Inflammatory macrophage treated with lipopolysaccharide for 4 hours (primary cell): ENCODE results near the gene BTNL2.
A peak's percentile ranks its signal among the peaks of the same experiment; 100 is the strongest.

ENCODE experiments used
- DNase-seq: peaks from one replicate; pipeline ENCODE4 v3.0.0-alpha.2; 2020

BTNL2 gene

DNA sequence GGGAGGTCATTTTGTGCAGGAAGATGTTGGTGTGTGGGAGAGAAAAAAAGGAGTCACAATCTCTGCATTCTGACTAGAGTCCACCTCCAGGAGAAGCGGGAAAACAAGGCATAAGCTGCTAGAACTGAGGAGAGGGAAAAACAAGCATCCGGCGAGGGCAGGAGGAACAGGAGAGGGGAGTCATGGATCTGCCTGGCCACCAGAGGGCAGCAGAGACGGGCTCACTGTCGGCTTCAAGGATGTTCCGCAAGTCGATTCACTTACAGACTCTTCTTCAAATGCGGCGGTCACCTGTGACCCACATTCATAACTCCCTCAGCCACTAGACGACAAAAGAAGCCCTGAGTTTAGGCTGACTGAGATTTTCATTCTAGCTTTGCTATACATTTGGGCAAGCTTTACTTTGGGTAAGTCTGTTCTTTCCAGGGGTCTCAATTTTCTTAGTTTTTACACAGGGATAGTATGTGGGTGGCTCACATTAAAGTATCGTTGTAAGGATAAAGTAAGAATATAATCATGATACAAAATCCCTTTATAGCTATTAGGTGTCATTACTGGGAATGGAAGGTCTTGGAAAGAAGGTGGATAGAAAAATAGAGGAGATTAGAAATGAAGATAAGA is 6.6 kb upstream of the BTNL2 start:
- peak; percentile 74 for DNase-seq

DNA sequence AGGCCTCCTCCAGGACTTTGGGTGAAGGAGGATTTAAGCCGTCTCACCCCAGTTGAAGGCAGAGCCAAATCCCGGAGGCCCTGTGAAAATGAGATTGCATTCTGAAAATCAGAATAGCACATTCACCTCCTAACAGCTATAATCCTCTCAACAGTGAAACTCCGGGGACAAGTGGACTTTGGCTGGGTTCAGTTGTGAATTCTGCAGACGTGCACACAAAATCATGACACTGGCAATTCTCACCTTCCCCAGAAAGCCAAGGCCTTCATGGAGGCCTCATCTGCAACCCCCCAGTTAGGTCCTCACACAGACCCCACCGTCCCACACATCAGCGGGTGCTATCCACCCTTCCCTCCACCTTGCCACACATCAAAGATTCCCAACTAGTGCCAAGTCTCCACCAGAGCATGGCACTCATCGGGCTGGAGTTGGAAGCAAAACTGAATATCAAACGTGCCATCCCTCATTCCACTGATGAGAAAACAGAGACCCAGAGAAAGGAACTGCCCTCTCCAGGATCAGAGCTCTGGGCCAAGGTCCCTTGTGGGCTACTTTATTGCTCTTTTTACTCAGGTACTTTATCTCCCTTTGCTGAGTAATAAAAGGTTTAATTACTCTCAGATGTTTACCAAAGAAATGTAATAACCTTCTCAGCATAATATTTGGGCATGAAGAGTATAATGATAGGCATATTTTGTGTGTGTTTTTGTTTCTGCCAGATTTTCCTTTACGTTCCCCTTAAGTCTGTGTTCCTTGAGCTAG is 4.8 kb upstream of the BTNL2 start:
- no peak for DNase-seq

DNA sequence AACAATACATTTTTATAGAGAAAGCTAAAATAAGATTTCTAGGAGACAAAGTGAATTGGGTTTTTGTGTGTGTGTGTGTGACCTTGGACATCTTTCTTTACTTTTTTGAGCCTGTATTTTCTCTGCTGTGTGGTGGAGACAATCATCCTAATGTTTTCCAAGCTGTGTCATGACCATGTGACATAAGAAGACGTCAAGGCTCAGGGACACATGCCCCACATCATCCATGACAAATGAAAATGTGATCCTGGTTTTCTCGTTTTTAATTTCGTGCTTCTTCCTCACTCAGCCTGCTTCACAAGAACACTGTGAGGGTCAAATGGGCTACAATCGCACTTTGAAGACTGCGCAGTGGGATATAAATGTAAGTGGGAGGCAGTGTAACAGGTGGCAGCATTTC is 3.9 kb upstream of the BTNL2 start:
- DNase-seq = no peak

DNA sequence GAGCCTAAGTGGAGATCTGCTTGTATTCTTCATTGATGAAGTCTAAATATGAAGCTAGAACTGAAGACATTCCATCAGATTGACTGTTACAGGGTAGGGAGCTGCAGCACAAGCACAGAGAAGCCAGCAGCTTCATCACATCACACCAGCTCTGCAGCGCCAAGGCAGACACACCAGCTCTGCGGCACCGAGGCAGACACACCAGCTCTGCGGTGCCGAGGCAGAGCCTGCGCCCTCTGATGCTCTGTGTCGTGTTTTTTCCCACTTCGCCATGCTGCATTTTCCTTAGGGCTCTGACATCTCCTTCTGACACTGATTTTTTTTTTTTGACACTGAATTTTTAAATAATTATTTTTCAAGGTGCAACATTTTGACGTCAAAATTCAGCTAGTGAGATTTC is 784 bp downstream of the BTNL2 start:
- DNase-seq = no peak

DNA sequence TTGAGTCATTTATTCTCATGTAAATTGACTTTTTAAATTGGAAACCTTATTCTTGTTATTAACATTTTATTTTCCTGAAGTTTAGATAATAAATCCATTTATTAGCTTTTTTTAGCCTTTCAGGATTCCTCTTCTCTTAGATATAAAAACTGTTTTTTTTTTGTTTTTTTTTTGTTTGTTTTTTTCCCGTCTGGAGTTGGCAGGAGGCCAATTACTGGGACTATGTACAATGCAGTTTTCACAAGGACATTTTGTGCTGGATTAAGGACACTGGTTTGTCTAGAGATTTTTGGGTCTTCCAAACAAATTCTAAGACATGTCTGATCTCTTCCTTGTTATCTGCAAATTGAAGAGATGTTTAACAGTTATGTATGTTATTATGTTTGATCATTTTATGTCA is 1.3 kb downstream of the BTNL2 start:
- DNase-seq = no peak

DNA sequence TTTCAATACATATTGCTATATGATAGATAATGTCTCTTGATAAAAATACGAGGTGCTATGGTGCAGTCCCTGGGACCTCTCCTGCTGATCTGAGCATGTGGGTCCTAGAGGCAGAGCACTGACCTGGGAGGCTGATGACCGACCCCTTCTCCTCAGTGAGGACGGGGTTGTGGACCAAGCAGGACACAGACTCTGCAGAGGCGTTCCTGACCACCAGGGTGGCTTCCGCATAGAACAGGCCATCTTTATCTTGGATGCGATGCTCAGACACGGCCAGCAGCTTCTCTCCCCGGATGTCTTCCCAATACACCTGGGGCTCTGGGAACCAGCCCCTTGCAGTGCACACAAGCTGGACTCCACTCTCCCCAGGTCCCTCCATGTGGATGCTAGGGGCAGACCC is 4.2 kb downstream of the BTNL2 start:
- DNase-seq = no peak

DNA sequence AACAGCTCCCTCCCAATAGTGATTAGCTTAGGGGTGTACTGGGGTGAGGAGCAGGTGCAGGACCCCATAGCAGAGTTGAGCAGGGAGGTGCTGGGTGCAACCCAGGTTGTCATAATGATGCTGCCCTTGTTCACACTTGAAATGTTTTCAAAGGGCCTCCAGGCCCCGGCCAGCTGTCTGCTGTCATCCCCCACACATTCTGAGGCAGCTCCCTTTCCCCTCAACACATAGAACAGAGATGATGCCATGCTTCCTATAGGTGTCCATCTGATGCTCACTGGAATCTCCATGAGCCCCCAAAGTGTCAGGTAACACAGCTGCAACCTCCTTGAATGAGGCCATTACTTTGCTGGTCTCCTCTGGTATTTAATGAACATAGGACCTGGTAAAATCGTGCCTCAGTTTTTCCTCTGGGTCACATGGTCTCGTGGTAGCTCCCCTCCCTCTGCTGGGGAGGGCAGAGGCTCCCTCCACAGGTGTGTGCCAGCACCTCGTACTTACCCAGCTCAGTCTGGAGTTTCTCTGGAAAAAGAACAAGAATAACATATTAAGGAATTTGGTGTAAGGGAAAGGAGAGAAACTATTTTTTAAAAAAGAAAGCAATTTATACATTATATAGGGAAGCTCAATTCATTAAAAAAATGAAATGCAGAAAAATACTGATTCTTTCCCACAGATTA is 5.6 kb downstream of the BTNL2 start:
- DNase-seq = no peak

DNA sequence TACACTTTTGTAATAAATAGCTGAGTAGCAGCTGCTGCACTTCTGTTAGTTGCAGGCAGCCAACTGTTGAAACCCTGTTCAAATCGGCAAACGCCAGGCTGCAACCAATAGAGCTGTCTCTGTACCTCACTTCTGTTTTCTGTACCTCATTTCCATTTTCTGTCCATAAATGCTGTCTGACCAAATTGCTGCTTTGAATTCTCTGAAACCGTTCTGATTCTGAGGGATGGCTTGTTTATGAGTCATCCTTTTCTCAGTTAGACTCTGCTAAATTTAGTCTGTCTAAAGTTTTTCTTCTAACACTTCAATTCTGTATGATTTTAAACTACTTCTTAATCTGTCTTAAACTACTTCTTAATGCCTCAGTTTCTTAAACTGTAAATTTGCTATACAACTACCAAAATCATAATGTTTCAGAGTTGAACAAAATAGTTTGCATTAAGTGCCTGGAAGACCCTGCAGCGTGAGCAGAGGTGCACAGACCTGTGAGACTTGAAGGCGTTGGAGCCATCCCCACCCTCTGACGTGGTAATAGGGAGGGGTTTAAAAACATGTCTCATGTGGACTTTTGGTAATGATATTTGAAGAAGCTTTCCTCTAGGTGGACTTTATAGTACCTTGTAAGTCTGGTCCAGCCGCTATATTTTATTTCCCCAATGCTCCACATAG is 9.6 kb downstream of the BTNL2 start:
- DNase-seq = no peak

DNA sequence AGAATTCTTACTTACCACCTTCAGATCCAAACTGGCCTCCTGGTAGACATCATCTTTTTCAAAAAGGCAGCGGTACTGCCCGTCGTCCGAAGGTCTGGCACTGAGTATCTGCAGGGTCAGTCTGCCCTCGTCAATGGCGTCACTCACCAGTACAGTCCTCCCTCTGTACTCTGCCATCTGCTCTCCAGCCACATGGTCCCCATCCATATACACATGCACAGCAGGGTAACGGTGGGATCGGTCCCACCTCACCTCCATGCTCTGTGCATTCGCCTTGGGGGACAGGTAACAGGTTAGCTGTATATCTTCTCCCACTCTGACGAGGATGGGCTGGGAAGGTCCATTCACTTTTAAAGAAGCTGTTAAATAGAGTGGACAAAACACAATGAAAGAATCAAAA is 11.0 kb downstream of the BTNL2 start:
- DNase-seq = no peak

DNA sequence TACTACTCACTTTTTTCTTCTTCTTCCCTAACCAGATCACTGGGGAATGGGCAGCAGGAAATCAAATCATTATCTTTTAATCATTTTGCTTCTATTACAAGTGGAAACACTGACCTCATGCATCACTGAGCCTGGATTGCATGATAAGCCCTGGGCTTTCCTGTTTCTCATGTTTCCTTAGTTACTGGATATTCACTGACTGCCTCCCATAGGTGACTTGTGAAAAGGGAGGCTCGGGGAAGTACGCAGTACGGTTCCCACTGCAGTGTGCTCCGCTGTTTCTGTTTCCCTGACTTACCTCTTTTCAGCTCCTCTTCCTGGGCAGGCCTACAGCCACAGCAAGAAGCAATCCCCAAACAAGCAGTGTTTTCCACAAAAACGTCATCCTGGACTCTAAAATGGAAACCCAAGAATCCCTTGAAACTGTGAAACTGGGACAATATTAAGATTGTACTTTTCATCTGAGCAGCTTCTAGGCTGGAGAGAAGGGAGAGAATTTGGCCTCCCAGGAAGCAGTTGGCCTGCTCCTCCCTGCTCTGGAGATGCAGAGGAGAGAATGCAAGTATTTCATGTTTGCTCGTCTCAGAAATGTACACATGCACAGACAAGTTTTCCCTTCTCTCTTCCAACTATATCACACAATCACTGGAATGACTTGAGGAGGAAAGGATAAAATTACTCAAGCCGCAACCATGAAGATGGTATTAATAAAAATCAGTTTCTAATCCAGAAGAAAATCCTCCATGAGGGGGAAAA is 13.1 kb downstream of the BTNL2 start:
- DNase-seq = peak; percentile 40

DNA sequence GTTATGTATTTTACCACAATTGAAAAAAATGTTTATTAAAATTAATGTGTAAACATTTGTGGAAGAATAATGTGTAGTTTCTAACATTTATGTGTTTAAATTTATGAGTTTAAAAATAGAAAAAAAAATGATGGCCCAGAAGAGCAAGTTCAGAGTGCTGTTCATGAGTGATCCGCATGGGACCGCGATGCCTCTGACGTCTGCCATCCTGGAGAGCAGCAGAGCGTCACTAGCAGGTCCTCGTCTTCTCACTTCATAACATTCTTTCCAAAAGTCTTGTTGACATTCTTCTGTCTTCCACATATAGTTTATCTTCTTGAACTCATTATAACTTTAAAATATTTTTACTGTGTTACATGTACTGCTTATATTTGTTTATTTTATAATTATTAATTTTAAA is 15.5 kb downstream of the BTNL2 start:
- DNase-seq = no peak

DNA sequence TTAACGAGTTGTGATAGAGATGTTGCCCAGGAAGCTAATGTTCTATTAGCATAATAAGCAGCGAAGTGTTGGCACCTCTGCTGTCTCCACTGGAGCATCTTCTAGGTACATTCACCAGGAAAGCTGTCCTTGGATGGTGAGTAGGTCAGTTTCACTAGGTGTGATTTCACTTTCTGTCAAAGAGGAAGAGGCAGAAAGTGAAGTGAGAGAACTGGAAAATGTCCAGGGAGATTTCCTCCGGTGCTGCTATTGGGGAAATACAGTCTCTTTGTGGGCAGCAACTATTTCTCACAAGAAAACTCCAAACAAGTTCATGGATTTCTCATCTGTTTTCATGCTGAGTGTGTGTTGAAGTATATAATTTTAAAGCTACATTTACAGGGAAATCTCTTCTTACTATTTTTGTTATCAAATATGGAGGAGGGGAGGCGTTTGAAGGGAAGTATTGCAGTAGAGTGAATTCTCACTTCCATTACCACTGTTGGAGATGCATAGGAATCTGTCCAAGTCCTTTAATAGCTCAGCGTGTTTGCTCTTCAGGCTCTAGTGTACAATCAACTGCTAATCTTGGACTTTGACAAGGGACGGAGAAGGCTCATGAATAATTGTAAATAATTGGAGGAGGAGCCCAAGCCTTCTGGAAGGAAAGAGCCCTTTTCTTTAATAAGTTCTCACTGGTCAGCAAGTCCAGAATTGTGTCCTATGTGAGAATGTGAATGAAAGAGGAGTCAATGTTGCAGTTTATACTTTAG is 19.2 kb downstream of the BTNL2 start:
- peak; percentile 43 for DNase-seq

DNA sequence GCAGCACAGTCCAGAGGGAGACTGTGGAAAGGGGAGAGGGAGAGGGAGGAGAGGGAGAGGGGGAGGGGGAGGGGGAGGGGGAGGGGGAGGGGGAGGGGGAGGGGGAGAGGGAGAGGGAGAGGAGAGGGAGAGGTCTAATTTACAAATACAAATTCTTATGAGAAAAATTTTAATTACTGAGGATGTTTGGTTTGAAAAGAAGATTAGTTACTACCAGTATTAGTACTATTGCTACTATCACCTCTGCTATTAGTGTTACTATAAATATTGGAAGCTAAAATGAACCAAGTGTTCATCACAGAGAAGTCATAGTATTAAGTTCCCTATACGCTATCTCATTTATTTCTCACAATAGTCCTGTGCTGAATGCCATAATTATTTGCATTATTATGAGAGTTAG is 20.9 kb downstream of the BTNL2 start:
- no peak for DNase-seq

DNA sequence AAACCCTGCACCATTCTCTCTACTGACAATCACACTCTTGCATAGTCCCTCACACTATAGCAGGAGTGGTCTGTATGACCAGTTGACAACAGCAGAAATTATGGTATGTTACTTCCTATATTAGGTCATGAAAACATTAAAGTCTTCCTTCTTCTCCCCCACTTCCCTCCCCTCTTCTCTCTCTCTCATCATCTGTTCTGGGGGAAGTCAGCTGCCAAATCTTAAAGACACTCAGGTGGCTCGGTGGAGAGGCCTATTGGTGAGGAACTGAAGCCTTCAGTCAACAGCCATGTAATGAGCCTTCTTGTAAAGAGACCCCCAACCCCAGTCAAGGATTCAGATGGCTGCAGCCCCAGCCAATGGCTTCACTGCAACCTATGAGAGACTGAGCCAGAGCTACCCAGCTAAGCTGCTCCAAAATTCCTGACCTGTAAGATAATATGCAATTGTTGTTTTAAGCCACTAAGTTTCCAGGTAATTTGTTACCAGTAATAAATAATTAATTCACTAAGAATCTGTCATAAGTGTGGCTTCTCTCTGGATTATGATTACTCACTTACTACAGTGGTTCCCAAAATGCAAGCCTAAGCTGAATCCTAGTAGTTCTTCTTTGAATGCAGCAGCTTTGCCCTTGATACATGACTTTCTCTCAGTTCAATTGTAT is 24.1 kb downstream of the BTNL2 start:
- DNase-seq = peak; percentile 4

DNA sequence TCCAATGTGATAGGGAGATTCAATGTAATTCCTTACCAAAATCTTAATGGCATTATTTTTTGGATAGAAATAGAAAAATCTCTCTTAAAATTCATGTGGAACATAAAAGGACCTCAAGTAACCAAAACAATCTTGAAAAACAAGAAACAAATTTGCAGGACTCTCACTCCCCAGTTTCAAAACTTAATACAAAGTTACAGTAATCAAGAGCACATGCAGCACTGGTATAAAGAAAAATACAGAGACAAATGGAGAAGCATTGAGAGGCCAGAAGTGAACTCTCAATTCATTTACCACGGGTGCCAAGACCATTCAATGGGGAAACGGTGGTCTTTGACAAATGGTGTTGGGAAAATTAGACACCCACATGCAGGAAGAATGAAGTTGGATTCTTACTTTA is 27.4 kb downstream of the BTNL2 start:
- peak; percentile 18 for DNase-seq

DNA sequence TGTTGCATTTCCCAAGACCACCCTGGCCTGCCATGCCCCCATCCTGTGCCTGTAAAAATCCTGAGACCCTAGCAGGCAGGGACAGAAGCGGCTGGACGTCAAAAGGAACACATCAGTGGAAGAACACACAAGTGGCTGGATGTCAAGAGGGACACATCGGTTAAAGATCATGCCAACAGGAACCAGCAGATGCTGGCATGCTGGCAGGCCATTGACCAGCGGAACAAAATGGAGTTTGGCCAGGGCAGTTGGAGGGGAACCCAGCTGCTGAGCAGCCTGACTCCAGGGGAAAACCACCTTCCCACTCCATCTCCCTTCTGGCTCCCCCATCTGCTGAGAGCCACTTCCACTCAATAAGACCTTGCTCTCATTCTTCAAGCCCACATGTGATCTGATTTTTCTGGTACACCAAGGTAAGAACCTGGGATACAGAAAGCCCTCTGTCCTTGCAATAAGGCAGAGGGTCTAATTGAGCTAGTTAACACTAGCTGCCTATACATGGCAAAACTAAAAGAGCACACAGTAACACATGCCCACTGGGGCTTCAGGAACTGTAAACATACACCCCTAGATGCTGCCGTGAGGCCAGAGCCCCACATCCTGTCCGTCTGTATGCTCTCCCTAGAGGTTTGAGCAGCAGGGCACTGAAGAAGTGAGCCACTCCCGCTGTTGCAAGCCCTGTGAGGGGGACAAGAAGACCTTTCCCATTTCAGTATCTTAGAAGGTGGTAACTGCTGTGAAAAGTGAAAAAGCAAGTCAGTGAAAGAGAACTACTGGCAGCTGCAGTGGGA is 31.0 kb downstream of the BTNL2 start:
- no peak for DNase-seq

DNA sequence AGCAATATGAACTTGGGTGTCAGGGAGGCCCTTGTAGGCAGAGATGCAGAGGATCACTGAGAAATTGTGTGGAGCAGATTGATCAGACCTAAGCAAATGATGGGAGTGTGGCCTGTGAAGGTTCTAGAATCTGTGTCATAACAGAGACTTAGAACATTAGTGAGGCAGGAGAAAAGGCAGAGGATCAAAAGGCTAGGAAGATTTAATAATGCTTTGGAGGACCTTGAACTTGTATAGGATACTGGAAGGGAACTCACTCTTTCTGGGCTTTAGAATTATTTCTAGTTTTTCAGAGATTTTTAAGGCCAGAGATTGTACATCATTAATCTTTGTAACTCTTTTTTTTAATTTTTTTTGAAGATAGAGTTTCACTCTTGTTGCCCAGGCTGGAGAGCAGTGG is 35.2 kb downstream of the BTNL2 start, which contains the start of gene TSBP1:
TSBP1 (minus strand) TSS at position 101 of the 400 bp plus-strand sequence. CDS start 197 bp downstream, outside the sequence.
- DNase-seq = no peak

DNA sequence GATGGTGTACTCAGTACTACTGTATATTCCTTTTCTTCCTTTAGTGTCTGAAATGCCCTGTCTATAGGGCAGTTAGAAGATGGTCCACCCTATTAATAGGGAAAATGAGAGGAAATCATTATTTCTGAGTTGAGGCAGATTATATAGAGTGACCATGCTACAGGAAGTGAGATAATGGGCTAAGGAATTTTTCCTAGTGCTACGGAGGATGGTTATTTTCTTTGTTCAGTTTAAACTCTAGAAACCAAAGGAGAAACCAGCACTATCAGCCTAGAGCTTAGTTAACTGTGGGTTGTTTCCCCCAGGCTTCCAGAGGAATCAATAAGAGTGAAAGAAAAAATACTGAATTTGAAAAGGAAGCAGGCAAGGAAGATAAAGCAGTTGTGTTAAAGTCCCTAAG is 35.8 kb downstream of the BTNL2 start:
- DNase-seq = no peak

DNA sequence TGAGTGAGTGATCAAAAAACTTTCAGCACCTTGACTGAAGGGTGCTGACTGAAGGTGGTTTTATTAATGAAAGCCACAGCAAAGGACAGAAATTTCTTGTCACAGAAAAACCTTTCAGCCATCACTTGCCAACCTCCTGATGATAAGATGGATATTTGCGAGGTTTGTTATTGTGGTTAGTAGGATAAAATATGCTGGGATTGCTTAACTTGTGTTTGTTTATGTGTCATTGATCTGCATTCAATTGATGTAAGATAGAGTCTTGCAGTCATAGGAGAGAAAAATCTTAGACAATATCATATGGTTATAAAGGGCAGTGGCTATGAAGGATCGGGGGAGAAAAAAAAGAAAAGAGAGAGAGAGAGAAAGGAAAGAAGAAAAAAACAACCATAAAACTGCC is 36.5 kb downstream of the BTNL2 start:
- DNase-seq = no peak

DNA sequence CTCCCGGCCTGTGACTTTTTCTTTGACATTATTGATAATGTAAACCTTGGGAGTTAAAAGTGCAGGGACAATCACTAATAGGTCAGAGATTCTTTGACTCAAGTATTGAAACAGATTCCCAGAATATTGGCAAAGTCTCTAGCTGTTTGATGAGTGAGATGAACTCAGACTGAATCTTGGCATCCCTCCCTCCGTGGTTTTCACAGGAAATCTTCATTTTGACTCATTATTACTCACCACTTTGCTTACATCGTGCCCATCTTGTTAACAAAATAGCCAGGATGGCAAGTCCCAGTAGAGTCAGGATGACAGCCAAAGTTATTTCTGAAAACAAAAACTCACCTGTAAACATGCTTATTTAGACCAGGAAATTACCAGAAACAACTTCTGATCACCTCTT is 37.3 kb downstream of the BTNL2 start:
- peak; percentile 53 for DNase-seq

DNA sequence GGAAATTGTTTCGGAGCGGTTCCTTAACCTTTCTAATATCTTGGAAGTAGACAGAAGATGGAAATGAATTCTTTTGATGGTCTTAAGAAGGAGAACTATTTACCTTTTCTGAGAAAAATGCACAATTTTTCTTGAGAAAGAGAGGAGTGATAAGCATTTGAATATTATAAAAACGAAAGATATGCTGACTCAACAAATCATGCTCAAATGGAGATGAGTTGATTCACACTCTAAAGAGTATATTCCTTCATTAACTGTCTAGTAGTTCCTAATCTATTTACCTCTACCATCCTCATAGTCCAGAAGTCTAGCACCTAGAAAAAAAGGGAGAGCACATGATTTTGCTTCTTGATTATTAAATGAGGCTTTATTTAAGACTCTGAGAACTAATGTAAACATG is 39.3 kb downstream of the BTNL2 start:
- no peak for DNase-seq
